DOHH2 (cell line): Measurements from ENCODE around the gene RAB27B.

Experiments
- EZH2phosphoT487 ChIP-seq: fragments of 200-600 bp; sonication (generic); IDR thresholded peaks from 2 replicates; pipeline ENCODE4 v1.6.1; 2017; ENCODE audit warnings: borderline replicate concordance, mild to moderate bottlenecking, antibody characterized with exemption, low read length, moderate library complexity, mixed read lengths
- TF ChIP-seq, protein P1 (sequence below): fragments of 200-600 bp; sonication (generic); IDR thresholded peaks from one replicate; pipeline ENCODE4 v1.5.1; 2014; ENCODE audit warnings: antibody characterized with exemption, mild to moderate bottlenecking, low read depth, low read length; ENCODE audit not compliant: poor library complexity, severe bottlenecking

- TF ChIP-seq, protein P1, sequence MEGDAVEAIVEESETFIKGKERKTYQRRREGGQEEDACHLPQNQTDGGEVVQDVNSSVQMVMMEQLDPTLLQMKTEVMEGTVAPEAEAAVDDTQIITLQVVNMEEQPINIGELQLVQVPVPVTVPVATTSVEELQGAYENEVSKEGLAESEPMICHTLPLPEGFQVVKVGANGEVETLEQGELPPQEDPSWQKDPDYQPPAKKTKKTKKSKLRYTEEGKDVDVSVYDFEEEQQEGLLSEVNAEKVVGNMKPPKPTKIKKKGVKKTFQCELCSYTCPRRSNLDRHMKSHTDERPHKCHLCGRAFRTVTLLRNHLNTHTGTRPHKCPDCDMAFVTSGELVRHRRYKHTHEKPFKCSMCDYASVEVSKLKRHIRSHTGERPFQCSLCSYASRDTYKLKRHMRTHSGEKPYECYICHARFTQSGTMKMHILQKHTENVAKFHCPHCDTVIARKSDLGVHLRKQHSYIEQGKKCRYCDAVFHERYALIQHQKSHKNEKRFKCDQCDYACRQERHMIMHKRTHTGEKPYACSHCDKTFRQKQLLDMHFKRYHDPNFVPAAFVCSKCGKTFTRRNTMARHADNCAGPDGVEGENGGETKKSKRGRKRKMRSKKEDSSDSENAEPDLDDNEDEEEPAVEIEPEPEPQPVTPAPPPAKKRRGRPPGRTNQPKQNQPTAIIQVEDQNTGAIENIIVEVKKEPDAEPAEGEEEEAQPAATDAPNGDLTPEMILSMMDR: no peak
- no peak for TF ChIP-seq EZH2phosphoT487
Measured at GRCh38 chr18:54794823-54795222, 33.5 kb upstream of the RAB27B start.
